IMR-90 (cell line): ENCODE data around the gene SHISA6.

ENCODE experiments used
- FOS ChIP-seq: fragments of 150-350 bp; IDR thresholded peaks from 2 replicates; pipeline ENCODE4 v1.6.1; 2016; ENCODE audit warnings: low read depth, low read length
- MAFK ChIP-seq: IDR thresholded peaks from 2 replicates; pipeline ENCODE4 v1.6.1; 2012; ENCODE audit warnings: low read depth, low read length, improper control_type of control experiment
- MAZ ChIP-seq: IDR thresholded peaks from 2 replicates; pipeline ENCODE4 v1.6.1; 2012; ENCODE audit warnings: low read depth, mild to moderate bottlenecking, low read length, improper control_type of control experiment, moderate library complexity, borderline replicate concordance
- POLR2A ChIP-seq: IDR thresholded peaks from 2 replicates; pipeline ENCODE4 v1.6.1; 2012; ENCODE audit warnings: mild to moderate bottlenecking, low read depth, low read length
- RAD21 ChIP-seq: IDR thresholded peaks from 2 replicates; pipeline ENCODE4 v1.6.1; 2012; ENCODE audit warnings: low read length, improper control_type of control experiment
- SMC3 ChIP-seq: fragments of 150-350 bp; IDR thresholded peaks from 2 replicates; pipeline ENCODE4 v1.6.1; 2016; ENCODE audit warnings: low read depth, mild to moderate bottlenecking, antibody characterized with exemption, low read length, moderate library complexity
- TF ChIP-seq, protein P1 (sequence below): fragments of 150-350 bp; IDR thresholded peaks from 2 replicates; pipeline ENCODE4 v1.6.1; 2016; ENCODE audit warnings: low read depth, mild to moderate bottlenecking, low read length, moderate library complexity, borderline replicate concordance
- TF ChIP-seq, protein P2 (sequence below): conservative IDR thresholded peaks from 2 replicates; pipeline ENCODE4 v1.5.1; 2012; ENCODE audit warnings: mild to moderate bottlenecking, low read depth, low read length, improper control_type of control experiment

DNA sequence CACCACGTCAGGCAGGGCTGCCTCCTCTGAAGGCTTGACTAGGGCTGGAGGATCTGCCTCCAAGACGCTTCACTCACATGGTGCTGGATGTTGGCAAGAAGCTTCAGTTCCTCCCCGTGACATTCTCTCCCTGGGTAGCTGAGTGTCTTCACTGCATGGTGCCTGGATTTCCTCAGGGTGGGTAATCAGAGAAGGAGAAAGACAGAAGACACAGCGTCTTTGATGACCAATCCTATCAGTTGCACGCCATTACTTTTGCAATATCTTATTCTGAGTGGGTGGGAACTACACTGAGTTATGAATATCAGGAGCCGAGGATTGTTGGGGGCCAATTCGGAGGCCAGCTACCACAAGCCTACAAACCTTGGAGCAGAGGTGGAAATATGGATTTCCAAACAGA is 139.7 kb downstream of the SHISA6 start:
- no peak for TF ChIP-seq MAZ
- TF ChIP-seq FOS, result no peak
- TF ChIP-seq, protein P1, sequence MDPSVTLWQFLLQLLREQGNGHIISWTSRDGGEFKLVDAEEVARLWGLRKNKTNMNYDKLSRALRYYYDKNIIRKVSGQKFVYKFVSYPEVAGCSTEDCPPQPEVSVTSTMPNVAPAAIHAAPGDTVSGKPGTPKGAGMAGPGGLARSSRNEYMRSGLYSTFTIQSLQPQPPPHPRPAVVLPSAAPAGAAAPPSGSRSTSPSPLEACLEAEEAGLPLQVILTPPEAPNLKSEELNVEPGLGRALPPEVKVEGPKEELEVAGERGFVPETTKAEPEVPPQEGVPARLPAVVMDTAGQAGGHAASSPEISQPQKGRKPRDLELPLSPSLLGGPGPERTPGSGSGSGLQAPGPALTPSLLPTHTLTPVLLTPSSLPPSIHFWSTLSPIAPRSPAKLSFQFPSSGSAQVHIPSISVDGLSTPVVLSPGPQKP, result no peak
- no peak for TF ChIP-seq SMC3
- TF ChIP-seq, protein P2, sequence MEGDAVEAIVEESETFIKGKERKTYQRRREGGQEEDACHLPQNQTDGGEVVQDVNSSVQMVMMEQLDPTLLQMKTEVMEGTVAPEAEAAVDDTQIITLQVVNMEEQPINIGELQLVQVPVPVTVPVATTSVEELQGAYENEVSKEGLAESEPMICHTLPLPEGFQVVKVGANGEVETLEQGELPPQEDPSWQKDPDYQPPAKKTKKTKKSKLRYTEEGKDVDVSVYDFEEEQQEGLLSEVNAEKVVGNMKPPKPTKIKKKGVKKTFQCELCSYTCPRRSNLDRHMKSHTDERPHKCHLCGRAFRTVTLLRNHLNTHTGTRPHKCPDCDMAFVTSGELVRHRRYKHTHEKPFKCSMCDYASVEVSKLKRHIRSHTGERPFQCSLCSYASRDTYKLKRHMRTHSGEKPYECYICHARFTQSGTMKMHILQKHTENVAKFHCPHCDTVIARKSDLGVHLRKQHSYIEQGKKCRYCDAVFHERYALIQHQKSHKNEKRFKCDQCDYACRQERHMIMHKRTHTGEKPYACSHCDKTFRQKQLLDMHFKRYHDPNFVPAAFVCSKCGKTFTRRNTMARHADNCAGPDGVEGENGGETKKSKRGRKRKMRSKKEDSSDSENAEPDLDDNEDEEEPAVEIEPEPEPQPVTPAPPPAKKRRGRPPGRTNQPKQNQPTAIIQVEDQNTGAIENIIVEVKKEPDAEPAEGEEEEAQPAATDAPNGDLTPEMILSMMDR, result no peak
- no peak for TF ChIP-seq POLR2A
- TF ChIP-seq RAD21, result no peak
- TF ChIP-seq MAFK, result no peak
